Mesenteric fat pad (tissue), 1 donor: ENCODE data around the gene SAMD4B. TPM values are rescaled to one million over a fixed set of nuclear protein-coding genes. Genes with fewer than 3 reads are reported as not detected.

ENCODE experiments used
- DNase-seq: peaks from one replicate; pipeline ENCODE4 v3.0.0-alpha.2; 2020; ENCODE audit warnings: low spot score
- total RNA-seq: library from RNA; stranded (reverse); fragmentation: NEBNext Ultra II Directional; extraction: Animal tissue kit (Norgen Biotek cat#: 25700); gene quantifications from one replicate; pipeline ENCODE4 v1.2.1, GENCODE V29; 2021
- donor health status: DM: yes; HTN: yes; CAD: no.

SAMD4B gene
- total RNA-seq, 1 donor from 2014 or later: 82.3 TPM

DNA sequence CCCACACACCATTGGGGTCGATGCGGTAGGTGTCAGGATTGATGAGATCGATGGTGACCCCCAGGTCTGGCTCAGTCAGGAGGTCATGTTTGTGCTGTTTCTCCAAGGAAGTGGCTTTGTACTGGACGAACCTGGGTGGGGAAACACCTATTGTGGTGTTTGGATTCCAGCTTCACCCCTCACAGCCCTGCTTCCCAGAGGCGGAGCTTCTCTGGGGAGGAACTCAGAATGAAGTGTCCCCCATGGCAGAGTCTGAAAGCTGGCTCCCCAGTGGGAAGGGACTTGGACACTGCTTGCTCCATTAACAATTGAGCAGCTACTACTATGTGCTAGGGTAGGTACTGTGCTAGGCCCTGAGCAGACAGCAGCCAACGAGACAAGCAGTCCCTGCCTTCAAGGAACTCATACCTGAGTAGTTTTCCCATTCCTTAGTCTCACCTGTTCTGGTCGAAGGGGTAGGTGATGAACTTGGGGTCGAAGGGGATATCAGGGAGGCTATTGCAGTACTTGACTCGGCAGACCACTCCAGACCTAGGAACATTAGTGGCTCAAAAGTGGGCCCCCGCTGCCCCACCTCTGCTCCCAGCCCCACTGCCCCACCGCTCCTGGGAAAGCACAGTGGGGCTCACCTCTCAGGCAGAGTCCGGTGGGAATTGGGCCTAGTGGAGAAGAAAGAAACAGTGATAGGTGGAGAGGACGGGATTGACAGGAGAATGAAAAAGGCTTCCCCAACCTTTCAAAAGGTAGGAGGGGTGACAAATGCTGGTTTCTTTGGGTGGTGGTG, 47.6 kb downstream of the SAMD4B start:
- DNase-seq: no peak

DNA sequence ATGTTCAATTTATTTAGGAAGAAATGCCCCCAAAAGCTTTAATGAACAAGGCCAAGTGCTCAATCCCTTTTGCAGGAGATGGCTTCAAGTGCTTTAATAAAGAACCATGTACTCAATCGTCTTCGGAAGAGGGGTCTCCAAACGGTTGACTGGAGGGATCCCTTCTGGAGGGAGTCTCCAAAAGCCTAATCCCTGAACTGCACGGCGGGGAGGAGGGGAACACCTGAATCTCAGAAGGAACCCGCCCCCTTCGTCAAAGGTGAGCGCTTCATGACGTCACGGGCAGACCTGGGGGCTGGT, 48.2 kb downstream of the SAMD4B start:
- no peak for DNase-seq

DNA sequence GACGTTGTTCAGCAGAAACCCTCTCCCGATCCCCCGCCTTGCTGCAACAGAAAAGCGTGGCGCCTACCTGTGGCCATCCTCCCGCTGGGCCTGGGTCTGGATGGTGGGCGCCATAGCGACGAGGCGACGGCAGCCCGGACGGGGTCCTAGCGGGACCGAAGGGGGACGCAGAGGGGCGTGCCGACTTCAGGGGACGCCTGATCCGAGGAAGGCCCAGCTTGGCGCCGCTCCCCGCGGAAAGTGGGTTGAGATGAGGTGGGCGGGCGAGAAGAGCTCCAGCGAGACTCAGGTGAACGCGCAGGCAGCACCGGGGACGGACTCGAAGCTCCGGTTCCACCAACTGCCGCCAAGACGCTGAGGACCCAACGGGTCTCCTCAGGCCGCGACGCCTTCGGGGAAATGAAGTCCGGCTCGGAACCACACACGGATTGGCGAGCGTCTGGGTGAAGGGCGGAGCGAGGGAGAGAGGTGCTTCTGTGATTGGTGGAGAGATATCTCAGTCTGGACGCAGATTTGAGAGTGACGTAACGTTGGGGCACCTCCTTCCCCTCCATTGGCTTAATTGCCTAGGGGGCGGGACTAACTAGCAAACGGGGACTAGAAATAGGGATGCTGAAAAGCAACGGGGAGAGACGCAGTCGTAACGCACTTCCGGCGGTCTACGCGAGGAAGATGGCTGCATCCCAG, 48.7 kb downstream of the SAMD4B start, which contains the start of the genes MED29 and PAF1:
MED29 (plus strand) TSS at position 628 of the 687 bp plus-strand sequence; CDS start at position 673, 45 bp downstream.
PAF1 (minus strand) TSS at position 356 of the 687 bp plus-strand sequence; CDS start at position 114, 242 bp downstream.
- peak; percentile 98 for DNase-seq

DNA sequence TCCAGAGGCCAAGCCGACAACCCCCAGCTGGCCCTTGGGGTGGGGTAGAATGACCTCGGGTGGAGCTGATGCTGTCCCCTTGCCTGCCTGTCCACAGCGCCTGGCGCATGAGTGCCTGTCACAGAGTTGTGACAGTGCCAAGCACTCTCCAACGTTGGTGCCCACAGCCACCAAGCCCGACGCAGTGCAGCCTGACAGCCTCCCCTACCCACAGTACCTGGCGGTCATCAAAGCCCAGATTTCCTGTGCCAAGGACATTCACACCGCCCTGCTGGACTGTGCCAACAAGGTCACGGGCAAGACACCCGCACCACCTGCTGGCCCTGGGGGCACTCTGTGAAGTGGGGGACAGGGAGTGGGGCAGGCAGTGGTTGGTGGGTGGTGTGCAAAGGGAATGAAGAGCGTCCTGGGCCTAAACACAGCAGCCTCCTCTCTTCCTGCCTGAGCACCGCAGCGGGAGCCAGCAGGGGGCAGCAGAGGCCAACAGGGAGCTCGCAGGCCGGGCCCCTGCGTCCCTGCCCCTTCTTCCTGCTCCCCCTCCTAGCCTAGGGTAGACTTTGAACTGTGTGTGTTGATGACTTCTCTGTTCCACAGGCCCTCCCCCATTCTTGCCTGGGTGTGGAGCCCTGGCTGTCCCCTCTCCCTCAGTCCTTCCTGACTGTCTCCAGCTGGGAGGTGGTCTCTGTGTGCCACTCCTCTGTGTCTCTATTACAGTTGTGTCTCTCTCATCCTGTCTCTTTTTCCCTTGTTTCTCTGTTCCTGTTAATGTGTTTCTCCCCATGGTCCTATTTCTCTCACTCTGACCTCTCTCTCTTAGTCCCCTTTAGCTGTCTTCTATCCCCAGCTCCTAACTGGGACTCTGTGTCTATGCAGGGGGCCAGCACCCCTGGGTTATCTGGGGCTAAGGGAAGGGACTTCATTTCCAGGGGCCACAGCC, 55.4 kb downstream of the SAMD4B start:
- peak; percentile 95 for DNase-seq

DNA sequence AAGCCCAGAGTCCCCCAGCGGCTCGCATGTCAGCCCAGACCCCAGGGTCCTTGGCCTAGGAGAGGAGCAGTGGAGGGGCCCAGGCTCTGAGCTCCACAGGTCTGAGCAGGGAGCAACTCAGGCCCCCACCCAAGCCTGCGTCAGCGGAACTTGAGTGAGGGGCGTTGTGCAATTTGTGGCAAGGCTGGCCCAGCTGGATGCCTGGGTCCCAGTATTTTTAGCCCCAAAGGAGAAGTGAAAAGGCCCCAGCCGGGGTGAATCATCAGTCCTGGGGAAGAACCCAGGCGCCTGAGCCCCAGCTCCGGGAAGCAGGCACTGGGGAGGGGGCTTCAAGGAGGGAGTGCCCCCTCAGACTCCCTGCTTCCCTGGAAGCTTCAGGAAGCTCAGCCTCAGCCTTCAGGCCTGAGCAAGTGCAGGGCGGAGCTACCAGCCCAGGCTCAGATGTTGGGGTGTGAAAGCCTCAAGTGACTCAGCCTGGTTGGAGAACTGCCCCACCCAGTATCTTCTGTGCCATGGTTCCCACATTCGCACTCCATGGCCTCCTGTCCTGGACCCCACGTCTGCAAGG, 56.2 kb downstream of the SAMD4B start:
- no peak for DNase-seq

DNA sequence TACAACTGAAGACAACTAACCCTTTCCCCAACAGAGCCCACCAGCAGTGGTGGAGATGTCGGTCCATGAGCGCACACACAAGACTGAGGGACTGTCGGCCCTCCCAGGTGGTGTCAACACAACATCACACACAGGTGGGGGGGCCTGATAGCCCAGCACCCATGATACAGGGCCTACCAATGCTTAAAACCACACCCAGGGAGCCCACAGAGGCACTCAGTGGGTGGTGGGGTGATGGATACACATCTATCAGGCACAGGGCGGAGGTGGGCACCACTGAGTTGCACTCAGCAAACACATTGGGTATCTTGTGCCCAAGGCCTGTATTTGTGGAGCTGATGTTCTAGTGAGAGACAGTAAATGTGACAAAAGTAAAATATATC, 57.4 kb downstream of the SAMD4B start:
- no peak for DNase-seq

DNA sequence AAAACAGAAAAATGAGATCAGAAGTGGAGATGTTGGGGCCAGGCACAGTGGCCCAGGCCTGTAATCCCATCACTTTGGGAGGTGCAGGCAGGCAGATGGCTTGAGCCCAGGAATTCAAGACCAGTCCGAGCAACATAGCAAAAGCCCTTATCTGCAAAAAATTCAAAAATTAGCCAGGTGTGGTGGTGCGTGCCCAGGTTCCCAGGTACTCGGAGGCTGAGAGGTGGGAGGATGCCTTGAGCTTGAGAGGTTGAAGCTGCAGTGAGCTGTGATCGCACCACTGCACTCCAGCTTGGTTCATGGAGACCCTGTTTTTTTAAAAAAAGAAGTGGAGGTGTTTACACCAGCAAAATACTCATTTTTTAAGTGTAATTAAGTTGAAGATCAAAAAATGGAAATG, 57.8 kb downstream of the SAMD4B start:
- no peak for DNase-seq

DNA sequence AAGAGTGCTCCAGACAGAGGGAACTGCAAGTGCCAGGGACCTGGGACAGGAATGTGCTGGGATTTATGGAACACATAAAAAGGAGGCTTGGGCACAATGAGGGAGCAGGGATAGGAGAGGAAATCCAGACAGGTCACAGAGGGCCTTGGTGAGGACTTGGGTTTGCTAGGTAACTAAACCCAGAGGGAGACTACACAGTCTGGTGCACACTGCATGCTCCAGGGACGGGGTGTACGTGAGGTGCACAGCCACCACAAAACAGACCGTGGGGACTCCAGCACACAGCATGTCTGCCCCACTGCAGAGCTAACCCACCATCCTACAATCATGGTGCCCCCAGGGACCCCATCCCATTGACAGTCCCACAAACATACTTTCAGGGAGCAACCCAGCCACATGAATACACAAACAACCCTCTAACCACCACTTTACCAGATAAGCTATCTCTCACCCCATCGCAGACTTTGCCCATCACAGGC, 58.9 kb downstream of the SAMD4B start:
- DNase-seq: no peak

DNA sequence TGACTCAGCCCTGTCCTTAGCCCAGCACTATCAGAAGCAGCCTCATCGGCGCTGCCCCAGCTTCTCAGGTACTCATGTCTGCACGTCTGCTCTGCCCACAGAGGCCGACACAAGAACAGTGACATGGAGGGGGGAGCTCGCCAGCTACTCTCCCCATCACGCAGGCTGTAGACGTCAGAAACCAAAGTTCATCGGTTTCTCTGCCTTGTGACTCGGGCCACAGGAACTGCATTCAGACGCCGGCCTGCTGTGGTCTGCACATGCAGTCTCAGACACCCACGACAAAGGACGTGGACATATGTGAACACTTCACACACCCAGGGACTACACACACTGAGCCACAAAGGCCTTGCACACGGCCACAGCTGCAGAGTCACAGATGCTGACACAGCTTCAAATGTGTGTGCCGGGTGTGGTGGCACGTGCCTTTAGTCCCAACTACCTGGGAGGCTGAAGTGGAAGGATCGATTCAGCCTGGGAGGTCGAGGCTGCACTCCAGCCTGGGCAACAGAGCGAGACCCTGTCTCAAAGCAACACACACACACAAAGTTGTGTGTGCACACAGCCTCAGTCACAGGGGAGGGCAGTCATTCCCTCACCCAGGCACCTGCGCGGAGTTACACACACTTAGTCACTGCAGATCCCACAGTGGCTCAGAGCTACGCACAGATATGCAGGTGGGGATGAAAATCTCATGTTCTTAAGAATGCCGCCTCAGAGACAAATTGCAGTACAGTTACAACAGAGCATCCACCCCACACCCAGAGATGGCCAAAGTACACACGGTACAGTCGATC, 59.5 kb downstream of the SAMD4B start:
- peak; percentile 90 for DNase-seq

DNA sequence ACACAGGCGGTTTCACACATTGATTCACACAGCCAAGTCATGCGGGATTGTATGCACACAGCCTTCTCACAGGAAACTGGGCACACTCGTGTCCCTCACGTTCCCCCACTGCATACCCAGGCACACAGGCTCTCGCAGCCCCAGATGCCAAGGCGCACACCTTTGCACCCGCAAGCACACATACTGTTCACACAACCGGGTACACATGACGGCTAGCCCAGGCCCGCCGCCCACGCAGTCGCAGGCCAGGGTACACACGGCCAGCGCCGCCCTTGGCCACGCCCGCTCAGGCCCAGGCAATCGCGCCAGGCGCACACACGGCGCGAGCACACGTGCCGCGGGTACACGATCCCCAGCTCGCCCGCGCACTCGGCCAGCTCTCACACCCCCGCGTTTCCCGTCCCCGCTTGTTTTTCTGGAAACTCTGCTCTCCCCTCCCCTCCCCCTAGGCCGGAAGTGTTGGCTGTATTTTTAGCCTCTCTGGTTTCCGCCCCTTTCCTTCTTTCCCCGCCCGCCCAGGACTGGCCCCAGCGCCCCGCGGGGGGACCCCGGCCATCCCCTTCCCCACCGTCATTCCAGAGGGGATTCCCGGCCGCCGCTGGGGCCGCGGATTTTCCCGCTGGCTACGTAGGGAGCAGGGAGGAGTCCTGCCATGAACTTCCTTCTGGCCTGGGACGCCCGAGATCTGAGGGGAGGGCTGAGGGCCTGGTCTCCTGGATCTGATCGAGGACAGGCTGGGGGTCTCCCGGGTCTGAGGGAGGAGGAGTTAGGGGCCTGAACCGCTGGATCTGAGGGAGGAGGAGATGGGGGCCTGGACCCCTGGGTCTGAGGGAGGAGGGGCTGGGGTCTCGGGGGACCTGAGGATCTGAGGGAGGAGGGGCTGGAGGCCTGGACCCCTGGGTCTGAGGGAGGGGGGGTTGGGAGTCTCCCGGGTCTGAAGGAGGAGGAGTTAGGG, 60.4 kb downstream of the SAMD4B start:
- DNase-seq: peak; percentile 98

DNA sequence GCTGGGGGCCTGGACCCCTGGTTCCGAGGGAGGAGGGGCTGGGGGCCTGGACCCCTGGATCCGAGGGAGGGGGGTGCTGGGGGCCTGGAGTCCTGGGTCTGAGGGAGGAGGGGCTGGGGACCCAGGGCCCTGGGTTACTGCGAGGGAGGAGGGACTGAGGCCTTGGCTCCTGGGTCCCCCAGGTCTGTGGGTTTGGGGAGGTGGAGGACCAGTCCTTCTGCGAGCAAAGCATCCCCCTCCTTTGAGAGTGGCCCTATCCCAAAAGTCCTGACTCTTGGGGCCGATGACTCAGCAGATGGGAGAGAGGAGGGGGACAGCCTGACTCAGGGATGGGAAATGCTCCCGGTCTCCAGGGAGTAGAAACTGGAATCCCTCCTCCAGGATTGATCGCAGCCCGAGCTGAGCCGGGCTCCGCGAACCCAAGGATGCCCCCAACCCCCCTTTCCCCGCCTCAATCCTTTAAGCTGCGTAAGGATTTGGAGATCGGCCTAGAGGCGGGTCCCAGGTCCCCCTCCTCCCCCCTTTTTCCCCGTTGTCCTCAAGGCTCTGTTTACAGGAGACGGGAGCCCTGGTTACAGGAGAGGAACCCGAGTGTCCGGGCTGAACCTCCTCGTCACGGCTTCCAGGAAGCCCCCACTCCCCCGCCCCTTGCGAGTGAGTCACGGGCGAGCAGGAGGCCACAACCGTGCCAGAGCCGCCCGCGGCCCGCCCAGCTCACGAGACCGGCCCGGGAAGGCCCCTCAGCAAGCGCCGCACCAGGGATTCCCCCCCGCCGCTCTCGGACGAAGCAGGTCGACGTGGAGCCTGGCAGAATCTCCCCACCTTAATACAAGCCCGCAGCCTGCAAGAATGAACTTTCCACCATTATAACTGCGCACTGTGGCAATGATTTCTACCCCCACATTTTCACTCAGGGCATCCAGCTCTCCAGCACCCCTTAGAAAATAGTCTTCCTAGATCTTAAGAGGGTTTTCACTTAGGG, 61.4 kb downstream of the SAMD4B start:
- DNase-seq: peak; percentile 99

DNA sequence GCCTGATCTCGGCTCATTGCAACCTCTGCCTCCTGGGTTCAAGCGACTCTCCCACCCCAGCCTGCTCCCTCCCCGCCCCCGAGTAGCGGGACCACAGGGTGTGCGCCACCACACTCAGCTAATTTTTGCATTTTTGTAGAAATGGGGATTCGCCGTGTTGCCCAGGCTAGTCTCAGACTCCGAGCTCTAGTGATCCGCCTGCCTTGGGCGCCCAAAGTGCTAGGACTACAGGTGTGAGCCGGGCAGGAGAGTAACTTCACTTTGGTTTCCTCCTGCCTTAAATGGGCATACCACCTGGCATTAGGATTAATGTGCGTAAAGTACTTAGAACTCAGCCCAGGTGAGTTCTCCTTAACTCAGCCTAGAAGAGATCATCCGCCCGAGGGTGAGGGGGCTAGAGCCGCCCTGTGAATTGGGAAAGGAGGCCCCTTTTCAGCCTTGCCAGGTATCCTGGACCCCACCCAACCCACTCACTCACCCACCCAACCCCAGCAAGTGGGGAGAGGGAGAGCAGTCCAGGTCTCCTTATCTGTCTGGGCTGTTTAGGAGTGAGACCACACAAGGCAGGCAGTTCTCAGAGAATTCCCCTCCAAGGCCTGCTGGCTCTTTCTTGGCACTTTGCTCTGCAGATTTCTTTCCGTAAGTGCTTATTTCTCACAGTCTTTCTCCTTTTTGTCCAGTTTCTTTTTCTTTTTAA, 63.2 kb downstream of the SAMD4B start:
- DNase-seq: no peak

DNA sequence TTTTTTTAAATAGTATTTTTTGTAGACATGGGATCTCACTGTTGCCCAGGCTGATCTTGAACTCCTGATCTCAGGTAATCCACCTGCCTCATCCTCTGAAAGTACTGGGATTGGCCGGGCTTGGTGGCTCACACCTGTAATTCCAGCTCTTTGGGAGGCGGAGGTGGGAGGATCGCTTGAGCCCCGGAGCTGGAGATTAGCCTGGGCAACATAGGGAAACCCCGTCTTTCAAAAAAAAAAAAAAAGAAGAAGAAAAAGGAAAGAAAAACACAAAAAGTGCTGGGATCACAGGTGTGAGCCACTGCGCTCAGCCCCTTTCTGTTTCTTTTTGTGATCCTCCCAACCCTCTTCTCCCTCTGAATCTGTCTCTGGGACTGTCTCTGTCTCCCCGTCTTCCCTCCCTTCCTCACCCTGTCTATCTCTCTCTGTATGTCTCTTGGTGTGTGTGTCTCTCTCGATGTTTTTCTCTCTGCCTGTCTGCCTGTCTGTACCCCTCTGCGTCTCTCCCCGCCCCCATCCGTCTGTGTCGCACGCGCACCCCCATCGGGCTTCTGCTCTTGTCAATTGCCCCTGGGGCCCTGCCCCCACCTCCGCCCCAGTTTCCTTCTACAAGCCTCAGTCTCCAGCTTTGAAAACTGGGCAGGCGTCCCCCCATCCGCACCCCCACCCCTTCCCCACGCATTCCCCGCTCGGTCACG, 63.9 kb downstream of the SAMD4B start:
- no peak for DNase-seq

DNA sequence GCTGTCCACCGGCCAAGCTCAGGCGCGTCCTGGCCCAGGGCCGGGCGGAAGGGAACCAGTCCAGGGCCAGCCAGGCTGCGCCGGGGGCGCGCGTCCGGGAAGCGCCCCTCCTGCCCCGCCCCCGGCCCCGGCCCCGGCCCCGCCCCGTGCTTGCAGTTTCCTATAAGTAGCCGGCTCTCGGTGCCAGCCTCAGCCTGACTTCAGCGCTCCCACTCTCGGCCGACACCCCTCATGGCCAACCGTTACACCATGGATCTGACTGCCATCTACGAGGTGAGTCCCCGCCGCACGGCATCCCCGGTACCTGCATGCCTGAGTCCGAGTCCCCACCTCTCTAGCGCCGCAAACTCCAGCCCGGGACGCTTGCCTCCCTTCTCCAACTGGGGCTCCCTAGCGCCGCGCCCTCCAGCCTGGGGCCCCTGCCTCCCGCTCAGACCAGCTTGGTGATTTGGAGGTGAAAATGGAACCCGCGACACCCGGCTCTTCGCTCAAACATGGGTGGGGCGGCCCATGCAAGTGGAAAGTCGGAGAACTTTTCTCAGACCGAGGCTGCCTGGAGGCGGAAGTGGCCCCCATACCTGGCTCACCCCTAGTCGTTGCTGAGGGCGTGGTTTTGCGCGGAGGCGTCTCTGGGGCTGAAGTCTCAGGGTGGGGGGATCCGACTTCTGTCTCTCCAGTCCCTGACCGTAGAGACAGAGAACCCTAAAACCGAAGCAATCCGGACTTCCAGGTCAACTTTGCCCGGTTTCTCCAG, 64.6 kb downstream of the SAMD4B start, which contains the start of gene ZFP36:
ZFP36 (plus strand) TSS at position 192 of the 754 bp plus-strand sequence; CDS start at position 250, 58 bp downstream.
- DNase-seq: peak; percentile 98

DNA sequence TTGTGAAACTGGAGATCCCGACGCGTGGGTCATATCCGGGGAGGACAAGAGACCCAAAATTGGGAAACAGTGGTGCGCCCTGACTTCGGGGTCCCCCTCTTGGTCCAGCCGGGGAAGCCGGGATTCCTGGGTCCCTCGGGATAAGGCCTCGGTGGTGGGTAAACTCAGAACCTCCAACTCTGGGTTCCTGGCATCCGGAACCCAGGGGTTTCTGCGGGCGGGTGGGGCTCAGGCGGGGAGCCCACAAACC, 65.1 kb downstream of the SAMD4B start:
- no peak for DNase-seq
